Activated T-cell treated with anti-CD3 and anti-CD28 coated beads for 24 hours (primary cell): ENCODE measurements around the gene ALOX15B.
"Not testable (repeated sequence)": the region's sequence is repeated elsewhere in the genome, so short reads cannot be mapped to it uniquely, and the experiment has no call there.

Experiments used
- DNase-seq: peaks from one replicate; pipeline ENCODE4 v3.0.0-alpha.2; 2020; ENCODE audit warnings: low read depth

ALOX15B gene

DNA sequence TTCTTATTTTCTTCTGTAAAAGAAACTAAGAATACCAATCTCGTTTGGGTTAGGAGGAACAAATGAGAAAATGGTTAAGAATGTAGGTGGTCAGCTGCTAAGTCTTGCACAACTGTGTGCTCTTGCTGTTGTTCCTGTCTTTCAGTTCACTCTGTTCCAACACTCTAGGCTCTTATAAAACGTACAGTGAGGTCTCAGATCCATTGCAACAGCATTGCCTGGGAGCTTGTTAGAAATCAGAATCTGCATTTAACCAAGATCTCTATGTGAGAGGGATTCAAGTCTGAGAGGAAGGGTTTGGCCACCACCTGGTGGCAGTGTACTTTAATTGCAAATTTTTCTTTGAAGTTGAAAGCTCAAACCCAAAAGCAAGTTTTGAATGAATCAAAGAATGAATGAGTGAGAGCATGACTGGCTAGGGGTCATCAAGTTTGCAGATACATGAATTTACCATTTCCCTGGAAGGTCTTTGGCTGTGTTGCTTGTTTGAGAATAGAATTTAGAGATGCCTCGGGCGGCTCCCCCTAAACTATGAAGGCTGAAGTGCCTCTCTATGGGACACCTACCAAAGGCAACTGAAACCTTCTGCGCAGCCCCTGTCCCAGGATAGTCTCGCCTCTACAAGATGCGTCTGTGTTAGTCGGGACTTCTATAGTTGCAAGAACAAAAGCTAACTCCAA, 2.5 kb downstream of the ALOX15B start:
- peak; percentile 16 for DNase-seq

DNA sequence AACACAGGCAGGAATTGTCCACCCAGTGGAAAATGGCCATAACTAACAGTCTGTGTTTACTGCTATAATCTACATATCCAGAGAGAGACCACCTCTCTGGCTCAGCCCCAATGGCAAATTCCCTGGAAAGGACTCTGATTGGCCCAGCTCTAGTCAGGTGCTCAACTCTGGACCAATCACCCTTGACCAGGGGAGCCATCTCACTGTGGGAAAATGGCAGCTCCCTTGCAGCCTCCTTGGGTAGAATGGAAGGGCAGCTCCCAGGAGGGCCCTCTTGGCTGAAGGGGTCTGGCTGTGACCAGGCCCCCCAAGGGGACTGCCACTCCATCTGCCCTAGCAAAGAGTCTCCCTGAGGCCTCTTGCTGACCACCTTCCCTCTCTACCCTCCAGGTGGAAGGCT, 3.1 kb downstream of the ALOX15B start:
- no peak for DNase-seq

DNA sequence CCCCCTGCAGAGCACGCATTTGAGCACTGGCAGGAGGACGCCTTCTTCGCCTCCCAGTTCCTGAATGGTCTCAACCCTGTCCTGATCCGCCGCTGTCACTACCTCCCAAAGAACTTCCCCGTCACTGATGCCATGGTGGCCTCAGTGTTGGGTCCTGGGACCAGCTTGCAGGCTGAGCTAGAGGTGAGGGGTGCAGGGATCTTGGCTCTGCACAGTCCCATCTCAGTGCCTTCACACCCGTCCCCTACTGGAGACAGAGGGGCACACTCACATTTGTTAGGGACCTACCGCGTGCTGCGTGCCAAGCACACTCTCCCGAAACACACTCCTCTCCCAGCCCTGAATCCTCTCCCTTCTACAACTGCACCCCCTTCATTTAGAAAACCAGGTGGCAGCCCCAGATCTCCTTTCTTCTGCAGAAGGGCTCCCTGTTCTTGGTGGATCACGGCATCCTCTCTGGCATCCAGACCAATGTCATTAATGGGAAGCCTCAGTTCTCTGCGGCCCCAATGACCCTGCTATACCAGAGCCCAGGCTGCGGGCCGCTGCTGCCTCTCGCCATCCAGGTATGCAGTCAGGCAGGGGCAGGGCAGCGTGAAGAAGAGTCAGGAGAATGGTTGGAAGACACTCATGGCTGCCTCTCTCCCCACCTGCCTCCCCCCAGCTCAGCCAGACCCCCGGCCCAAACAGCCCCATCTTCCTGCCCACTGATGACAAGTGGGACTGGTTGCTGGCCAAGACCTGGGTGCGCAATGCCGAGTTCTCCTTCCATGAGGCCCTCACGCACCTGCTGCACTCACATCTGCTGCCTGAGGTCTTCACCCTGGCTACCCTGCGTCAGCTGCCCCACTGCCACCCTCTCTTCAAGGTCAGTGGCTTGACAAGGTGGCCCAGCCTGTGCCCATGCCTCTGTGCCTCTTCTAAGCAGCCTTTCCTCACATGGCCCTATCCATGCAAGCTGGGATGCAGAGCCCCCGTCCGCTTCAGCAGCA, 6.3 kb downstream of the ALOX15B start:
- DNase-seq = no peak

DNA sequence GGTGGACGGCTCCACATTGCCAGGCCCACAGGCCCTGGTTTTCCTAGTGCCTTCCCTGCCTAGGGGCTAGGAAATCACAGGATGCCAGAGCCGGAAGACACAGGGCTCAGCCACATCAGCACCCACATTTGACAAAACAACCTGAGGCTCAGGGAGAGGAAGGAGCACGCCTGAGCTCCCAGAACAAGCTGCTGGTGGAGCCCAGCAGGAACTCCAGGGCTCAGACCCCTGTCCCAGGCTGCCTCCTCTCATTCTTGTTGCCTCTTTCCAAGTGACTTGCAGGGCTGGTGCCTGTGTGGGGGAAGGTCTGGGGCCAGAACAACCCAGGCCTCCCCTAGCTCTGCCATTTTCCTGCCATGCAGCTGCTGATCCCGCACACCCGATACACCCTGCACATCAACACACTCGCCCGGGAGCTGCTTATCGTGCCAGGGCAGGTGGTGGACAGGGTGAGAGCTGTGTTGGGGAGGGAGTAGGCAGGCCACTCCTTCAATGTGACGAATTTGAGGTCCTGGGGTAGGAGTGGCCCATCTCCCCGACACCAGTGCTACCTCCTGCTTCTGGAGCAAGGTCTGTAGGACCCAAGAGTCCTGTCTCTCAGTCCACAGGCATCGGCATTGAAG, 7.6 kb downstream of the ALOX15B start:
- no peak for DNase-seq

DNA sequence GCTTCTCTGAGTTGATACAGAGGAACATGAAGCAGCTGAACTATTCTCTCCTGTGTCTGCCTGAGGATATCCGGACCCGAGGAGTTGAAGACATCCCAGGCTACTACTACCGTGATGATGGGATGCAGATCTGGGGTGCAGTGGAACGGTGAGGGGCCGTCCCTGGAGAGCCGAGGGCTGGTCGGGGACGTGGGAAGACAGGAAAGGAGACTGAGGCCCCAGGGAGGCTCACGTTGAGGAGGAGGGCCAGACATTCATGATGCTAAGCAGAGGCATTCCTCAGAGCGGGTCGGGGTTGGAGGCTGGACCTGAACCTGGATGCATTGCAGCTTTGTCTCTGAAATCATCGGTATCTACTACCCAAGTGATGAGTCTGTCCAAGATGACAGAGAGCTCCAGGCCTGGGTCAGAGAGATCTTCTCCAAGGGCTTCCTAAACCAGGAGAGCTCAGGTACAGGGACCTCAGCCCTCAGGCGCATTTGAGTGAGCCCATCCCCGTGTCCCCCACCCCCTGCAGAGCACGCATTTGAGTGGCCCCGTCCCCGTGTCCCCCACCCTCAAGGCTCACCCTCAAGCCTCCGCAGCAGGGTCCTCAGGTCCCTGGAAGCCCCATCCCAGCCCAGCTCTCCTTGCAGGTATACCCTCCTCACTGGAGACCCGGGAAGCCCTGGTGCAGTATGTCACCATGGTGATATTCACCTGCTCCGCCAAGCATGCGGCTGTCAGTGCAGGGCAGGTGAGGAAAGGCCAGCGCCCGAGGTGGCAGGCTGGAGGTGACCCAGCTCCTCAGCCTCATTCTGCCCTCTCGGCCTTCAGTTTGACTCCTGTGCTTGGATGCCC, 8.3 kb downstream of the ALOX15B start:
- DNase-seq = no peak

DNA sequence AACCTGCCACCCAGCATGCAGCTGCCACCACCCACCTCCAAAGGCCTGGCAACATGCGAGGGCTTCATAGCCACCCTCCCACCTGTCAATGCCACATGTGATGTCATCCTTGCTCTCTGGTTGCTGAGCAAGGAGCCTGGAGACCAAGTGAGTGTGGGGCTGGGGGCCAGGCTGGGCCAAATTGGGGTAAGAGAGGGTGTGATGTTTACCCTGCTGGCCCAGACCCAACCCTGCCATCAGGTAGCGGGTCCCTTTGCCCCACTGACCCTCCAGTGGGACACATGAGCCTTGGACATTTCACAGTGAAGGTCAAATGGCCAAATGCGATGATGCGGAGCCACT, 8.9 kb downstream of the ALOX15B start:
- no peak for DNase-seq

DNA sequence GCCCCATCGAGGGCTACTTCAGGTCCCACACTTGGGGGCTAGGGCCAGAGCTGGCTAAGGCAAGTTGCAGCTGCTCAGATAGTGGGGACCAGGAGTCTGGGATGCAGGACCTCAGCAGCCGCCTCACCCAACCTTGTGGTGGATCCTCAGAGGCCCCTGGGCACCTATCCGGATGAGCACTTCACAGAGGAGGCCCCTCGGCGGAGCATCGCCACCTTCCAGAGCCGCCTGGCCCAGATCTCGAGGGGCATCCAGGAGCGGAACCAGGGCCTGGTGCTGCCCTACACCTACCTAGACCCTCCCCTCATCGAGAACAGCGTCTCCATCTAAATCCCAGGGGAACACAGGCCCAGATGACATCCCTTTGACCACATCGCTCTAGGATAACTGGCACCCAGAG, 9.4 kb downstream of the ALOX15B start:
- DNase-seq = no peak

DNA sequence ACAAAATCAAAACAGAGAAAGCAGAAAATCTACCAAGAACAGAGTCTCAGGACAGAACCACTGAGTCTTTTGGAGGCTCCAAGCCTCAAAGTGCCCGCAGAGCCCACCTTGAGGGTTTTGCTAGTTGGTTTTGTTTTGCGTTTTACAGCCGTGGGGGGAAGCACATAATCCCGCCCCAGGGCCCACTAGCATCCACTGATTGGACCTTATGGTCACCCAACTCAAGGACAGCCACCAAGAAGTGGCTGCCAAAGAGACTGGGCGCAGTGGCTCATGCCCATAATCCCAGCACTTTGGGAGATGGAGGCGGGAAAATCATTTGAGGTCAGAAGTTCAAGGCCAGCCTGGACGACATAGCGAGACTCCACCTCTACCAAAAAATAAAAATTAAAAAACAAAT, 9.9 kb downstream of the ALOX15B start:
- no peak for DNase-seq

DNA sequence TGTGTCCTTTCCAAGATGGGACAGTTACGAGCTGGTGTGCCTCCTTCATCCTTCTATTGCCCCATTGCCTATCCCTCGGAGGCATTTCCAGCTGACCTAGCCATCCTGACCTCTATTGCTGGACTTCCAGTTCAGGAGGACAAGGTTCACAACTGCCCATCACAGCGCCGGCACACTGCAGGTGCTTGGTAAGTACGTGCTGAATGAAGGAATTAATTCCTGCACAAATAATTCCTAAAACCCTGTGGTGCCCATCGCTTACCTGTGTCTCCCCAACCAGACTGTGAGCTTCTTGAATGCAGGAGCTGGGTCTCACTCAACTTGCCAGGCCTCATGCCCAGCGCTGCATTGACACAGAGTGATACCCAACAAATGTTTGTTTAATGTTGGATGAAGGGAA, 13.0 kb downstream of the ALOX15B start:
- DNase-seq = no peak

DNA sequence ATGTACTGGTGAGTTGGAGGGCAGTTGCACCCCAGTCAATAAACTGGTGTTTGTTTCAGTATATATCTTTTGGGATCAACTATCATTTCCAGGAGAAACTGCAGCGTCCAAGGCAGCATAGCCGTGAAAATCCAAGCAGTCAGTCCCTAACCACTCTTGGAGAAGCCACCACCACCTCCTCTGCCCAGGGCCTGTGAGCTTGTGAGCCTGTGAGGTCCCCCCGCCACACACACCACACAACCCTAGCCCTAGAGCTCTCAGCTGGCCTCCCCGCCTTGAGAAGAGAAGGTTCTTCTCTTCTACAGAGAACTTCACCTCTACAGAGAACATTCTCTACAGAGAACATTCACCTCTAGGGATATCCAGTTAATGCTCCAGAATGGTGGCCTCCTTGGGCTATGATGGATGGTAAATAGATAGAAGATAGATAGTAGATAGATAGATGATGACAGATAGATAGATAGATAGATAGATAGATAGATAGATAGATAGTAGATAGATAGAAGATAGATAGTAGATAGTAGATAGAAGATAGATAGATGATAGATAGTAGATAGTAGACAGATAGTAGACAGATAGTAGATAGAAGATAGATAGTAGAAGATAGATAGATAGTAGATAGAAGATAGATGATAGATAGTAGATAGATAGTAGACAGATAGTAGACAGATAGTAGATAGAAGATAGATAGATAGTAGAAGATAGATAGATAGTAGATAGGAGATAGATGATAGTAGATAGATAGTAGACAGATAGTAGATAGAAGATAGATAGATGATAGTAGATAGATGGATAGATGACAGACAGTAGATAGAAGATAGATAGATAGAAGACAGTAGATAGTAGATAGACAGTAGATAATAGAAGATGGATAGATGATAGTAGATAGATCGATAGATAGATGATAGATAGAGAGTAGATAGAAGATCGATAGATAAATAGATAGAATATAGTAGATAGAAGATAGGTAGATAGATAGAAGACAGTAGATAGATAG, 13.7 kb downstream of the ALOX15B start:
- DNase-seq = no peak

DNA sequence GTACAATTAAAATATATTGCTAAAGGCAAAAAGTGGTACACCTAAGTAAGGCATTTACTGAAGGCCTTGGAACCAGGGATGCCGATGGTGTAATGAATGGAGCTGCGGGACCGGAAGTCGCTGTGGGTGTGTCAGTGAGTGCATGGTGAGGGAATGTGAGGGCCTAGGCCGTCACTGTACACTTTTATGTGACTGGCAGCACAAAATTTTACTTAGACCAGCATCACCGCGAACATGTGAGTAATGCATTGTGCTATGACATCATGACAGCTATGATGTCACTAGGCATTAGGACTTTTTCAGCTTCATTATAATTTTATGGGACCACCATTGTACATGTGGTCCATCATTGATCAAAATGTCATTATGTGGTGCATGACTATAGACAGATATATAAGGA, 14.7 kb downstream of the ALOX15B start:
- no peak for DNase-seq

DNA sequence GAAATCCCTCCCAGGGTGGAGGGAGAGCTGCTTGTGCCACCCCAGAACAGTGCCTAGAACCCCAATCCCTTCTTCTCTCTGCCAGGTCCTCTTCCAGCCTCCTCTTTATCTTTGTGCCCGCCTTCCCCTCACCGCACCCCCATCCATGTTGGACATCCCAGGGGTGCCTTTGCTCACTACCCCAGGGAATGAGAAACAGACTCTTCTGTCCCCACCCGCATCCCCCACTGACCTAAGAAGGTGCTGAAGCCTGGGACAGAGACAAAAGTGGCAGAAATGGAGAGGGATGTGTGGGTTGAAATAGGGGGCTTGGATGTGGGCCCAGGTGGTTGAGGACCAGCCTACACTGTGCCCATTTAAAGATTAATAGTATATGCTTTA, 17.0 kb downstream of the ALOX15B start:
- no peak for DNase-seq

DNA sequence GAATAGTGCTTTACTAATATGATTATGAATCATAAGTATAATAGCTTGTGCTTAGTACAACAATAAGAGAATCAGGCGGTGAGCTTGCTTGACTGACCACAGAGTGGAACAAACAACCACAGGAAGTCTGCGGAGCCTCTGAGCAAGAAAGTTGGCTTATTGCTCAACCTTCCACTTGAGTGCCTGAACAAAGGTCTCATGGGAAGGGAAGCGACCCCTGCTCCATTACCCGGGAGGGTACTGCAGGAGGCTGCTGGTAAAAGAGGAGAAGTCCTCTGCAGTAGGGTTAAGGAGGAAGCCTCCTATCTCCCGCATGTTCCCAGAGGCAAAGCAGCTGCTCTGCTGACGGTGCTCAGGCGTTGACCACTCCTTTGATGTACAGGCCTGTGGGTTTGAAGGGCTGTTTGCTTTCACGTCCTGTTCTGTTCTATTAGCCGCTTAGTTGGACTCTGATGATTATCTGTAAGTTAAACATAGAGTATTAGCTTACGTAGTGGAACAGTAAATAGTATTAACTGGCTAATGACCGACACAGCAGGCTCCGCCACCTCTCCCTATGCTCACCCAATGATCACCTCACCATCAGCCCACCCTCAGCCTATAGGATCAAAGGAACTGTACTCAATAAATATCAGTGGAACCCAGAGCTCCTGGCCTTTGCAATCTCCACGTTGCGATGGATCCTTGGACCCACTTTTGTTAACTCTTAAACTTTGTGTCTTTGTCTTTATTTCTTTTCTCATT, 17.5 kb downstream of the ALOX15B start:
- DNase-seq = peak; percentile 30

DNA sequence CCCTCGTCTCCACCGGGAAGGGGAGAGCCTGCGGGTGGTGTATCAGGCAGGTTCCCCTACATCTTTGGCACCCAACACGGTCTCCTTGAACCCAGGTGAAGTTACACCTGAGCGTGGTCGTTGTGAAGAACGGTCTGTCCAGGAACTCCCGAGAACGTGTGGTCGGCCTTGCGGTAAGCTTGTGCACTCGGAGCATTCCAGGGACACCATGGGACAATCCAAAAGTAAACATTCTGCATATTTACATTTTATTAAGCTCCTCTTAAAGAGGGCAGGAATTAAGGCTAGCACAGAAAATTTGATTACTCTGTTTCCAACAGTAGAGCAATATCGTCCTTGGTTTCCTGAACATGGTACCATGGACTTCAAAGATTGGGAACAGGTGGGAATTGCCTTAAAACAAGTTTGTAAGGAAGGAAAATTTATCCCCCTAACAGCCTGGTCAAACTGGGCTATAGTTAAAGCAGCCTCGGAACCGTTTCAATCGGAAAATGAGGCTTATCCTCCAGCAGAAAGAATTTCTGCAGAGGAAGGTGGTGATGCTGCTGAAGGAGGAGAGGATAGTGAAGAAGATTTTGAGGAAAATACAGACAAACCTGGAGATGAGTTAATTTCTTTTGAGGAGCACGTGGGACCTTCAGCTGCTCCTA, 18.2 kb downstream of the ALOX15B start:
- DNase-seq = no peak

DNA sequence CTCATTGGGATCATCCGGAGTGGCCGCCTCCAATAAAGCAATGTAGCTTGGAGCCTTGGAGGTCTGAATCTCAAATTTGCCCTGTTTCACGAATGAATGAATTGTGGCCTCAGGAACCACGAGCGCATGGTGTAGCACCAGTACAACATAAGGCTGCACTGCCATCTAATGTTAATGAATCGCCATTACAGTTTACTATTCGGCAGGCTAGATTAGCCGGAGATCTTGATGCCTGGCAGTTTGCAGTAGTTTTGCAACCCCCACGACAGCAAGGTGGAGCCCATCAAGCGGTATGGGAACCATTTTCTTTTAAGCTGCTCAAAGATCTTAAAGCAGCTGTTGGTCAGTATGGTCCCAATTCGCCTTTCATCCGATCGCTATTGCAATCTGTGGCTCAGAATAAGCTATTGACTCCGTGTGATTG, 18.8 kb downstream of the ALOX15B start:
- DNase-seq = peak; percentile 36

DNA sequence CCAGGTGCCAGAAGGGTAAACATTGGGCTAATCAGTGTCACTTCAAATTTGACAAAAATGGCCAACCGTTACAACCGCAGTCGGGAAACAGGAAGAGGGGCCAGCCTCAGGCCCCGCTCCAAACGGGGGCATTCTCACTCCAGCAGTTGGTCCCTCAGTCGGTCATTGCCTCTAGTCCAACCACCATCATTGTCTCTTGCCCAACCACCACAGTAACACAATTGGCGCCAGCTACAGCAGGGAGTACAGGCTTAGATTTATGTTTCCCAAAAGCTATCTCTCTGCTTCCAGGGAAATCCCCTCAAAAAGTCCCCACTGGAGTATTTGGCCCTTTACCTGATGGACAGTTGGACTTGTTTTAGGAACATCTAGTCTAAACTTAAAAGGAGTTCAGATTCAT, 20.3 kb downstream of the ALOX15B start:
- no peak for DNase-seq

DNA sequence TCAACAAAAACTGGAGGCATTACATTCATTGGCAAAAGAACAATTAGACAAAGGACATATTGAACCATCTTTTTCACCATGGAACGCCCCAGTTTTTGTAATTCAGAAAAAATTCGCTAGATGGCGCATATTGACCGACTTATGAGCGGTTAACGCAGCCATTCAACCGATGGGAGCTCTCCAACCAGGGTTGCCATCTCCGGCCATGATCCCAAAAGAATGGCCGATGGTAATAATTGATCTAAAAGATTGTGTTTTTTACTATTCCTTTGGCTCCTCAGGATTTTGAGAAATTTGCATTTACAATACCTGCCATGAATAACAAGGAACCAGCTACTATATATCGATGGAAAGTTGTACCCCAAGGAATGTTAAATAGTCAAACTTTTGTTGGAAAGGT, 21.4 kb downstream of the ALOX15B start:
- DNase-seq = peak; percentile 64

DNA sequence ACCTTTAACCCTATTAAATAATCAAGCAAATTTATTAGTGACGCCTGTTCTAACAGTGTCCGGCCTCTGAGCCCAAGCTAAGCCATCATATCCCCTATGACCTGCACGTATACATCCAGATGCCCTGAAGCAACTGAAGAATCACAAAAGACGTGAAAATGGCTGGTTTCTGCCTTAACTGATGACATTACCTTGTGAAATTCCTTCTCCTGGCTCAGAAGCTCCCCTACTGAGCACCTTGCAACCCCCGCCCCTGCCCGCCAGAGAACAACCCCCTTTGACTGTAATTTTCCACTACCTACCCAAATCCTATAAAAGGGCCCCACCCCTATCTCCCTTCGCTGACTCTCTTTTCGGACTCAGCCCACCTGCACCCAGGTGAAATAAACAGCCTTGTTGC, 23.0 kb downstream of the ALOX15B start:
- DNase-seq = not testable (repeated sequence)

DNA sequence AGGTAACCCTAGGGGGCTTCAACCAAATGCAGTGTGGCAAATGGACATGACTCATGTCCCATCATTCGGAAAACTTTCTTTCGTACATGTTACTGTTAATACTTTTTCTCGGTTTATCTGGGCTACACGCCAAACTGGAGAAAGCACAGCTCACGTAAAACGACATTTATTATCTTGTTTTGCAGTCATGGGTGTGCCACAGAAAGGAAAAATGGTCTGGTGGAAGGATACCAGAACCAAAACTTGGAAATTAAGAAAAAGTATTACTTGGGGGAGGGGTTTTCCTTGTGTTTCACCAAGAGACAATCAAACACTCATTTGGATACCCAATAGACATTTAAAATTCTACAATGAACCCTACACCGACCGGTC, 23.6 kb downstream of the ALOX15B start:
- DNase-seq = no peak
